MM.1S (cell line): ENCODE results near the gene TULP1.

Experiments used
- CTCF ChIP-seq: fragments of 300-600 bp; sonication (generic); IDR thresholded peaks from 2 replicates; pipeline ENCODE4 v1.5.1; 2016; ENCODE audit warnings: antibody characterized with exemption, low read length, mixed read lengths
- EZH2 ChIP-seq: fragments of 300-600 bp; sonication (generic); optimal IDR thresholded peaks from 2 replicates; pipeline ENCODE3; 2017; ENCODE audit warnings: low read depth, mild to moderate bottlenecking, antibody characterized with exemption, low read length, mixed read lengths
- EZH2phosphoT487 ChIP-seq: fragments of 300-600 bp; sonication (generic); IDR thresholded peaks from 2 replicates; pipeline ENCODE4 v1.6.1; 2018; ENCODE audit warnings: antibody characterized with exemption, low read length

- no peak for TF ChIP-seq CTCF
- TF ChIP-seq EZH2phosphoT487 = no peak
- TF ChIP-seq EZH2 = no peak
Observed at GRCh38 chr6:35487658-35488516, 24.8 kb downstream of the TULP1 start.
